Prostate gland (tissue), 2 donors: Measurements from ENCODE around the gene JAKMIP3.

Experiments
- POLR2A ChIP-seq: fragments of 450-650 bp; IDR thresholded peaks from one replicate; pipeline ENCODE4 v1.6.1; 2016; ENCODE audit warnings: antibody characterized with exemption, mild to moderate bottlenecking
- POLR2AphosphoS5 ChIP-seq: sonication (generic); formaldehyde crosslinking; IDR thresholded peaks from one replicate; pipeline ENCODE4 v1.6.1; 2017; ENCODE audit warnings: antibody characterized with exemption
- TF ChIP-seq, protein P1 (sequence below), 4 experiments: fragments of 200-600 bp in 2 of 4; fragments of 450-650 bp in 2 of 4; sonication (generic) in 2 of 4; IDR thresholded peaks; 1 replicate in 3 of 4; 2 replicates in 1 of 4; pipeline ENCODE4 v1.5.1; 2016 to 2019; ENCODE audit warnings: antibody characterized with exemption in 4 of 4, mild to moderate bottlenecking in 2 of 4, moderate library complexity in 2 of 4

DNA sequence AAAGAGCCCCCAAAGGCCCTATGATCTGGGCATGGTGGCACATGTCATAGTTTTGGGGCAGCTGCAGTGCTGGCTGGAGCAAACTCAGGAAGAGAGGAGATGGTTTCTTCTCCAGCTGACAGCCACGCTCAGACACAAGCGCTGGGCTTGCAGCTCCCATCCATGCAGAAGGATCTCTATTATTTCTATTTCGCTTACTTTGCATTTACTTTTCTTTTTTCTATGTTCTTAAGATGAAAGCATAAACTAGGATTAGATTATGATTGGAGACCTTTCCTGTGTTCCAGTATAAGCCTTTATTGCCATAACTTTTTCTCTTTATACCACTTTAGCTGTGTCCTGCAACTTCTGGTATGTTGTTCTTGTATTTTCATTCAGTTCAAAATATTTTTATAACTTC, 5.0 kb downstream of the JAKMIP3 start:
- TF ChIP-seq, protein P1, sequence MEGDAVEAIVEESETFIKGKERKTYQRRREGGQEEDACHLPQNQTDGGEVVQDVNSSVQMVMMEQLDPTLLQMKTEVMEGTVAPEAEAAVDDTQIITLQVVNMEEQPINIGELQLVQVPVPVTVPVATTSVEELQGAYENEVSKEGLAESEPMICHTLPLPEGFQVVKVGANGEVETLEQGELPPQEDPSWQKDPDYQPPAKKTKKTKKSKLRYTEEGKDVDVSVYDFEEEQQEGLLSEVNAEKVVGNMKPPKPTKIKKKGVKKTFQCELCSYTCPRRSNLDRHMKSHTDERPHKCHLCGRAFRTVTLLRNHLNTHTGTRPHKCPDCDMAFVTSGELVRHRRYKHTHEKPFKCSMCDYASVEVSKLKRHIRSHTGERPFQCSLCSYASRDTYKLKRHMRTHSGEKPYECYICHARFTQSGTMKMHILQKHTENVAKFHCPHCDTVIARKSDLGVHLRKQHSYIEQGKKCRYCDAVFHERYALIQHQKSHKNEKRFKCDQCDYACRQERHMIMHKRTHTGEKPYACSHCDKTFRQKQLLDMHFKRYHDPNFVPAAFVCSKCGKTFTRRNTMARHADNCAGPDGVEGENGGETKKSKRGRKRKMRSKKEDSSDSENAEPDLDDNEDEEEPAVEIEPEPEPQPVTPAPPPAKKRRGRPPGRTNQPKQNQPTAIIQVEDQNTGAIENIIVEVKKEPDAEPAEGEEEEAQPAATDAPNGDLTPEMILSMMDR (IDR thresholded peaks at IDR 0.05) = no peak
- TF ChIP-seq POLR2A (no peak), POLR2AphosphoS5 (no peak)
